CD4-positive, alpha-beta T cell treated with Interferon gamma for 1 hour (primary cell): ENCODE data around the gene PCDHGA10.
A peak's percentile ranks its signal among the peaks of the same experiment; 100 is the strongest.
"Not testable (repeated sequence)": the region's sequence is repeated elsewhere in the genome, so short reads cannot be mapped to it uniquely, and the experiment has no call there.

Experiments
- DNase-seq: peaks from one replicate; pipeline ENCODE4 v3.0.0-alpha.2; 2020

PCDHGA10 gene

GRCh38 chr5:141422742-141423291 is 10.0 kb downstream of the PCDHGA10 start:
- DNase-seq: no peak

GRCh38 chr5:141427783-141428426 is 15.1 kb downstream of the PCDHGA10 start:
- DNase-seq: no peak

DNA sequence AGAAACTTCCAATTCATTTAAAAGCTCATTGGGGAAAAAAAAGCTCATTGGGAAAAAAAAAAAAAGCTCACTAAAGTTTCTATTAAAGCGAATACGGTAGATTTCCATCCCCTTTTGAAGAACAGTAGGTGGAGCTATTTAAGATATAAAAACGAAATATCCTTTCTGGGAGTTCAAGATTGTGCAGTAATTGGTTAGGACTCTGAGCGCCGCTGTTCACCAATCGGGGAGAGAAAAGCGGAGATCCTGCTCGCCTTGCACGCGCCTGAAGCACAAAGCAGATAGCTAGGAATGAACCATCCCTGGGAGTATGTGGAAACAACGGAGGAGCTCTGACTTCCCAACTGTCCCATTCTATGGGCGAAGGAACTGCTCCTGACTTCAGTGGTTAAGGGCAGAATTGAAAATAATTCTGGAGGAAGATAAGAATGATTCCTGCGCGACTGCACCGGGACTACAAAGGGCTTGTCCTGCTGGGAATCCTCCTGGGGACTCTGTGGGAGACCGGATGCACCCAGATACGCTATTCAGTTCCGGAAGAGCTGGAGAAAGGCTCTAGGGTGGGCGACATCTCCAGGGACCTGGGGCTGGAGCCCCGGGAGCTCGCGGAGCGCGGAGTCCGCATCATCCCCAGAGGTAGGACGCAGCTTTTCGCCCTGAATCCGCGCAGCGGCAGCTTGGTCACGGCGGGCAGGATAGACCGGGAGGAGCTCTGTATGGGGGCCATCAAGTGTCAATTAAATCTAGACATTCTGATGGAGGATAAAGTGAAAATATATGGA is 17.7 kb downstream of the PCDHGA10 start, which contains the start of gene PCDHGA12:
Gene PCDHGA12 (plus strand): TSS at position 176 of the 782 bp plus-strand sequence. CDS start 253 bp downstream, at position 429.
- peak; percentile 22 for DNase-seq

- no peak for DNase-seq
Observed at GRCh38 chr5:141431286-141431685, 18.5 kb downstream of the PCDHGA10 start.

- not testable (repeated sequence) for DNase-seq
Observed at GRCh38 chr5:141432308-141432707, 19.5 kb downstream of the PCDHGA10 start.

GRCh38 chr5:141432726-141433125 is 19.9 kb downstream of the PCDHGA10 start:
- not testable (repeated sequence) for DNase-seq

- DNase-seq: no peak
Observed at GRCh38 chr5:141434006-141434405, 21.2 kb downstream of the PCDHGA10 start.

GRCh38 chr5:141437221-141437620 is 24.4 kb downstream of the PCDHGA10 start:
- no peak for DNase-seq

- no peak for DNase-seq
Observed at GRCh38 chr5:141439411-141440141, 26.8 kb downstream of the PCDHGA10 start.

DNA sequence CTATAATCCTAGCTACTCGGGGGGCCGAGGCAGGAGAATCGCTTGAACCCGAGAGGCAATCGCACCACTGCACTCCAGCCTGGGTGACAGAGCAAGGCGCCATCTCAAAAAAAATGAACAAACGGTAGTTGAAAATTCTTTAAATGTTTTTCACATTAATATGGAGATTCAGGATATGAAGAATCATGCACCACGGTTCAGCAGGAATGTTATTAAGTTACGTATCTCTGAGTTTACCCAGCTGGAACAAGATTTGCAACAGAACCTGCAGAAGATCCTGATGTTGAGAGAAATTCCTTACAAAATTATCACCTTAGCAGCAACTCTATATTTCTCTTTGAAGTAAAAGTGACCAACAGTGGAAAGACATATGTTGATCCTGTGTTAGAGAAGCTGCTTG is 27.6 kb downstream of the PCDHGA10 start:
- no peak for DNase-seq

- DNase-seq: no peak
Observed at GRCh38 chr5:141441571-141442170, 28.9 kb downstream of the PCDHGA10 start.

GRCh38 chr5:141465351-141465750 is 52.6 kb downstream of the PCDHGA10 start:
- DNase-seq: no peak
